Measurements from ENCODE around the gene CLEC16A. TPM values are rescaled to one million over a fixed set of nuclear protein-coding genes. Genes with fewer than 3 reads are reported as not detected.

CLEC16A gene
- total and polyA plus RNA-seq, 4 donors = 14.3 to 44.4 (median 26.4) TPM

GRCh38 chr16:11165349-11165748 is 221.0 kb downstream of the CLEC16A start:
- WGBS, 2 donors = 93 to 97% methylated on average over 4 of the region's 4 CpGs
- no peaks in the 10 kb centered on the region for H3K27me3 ChIP-seq (ENCODE audit: control insufficient read depth in 3 of 3, insufficient read depth in 3 of 3, low read length in 2 of 3)
- peaks cover 0 to 48% (median 11%) of the 10 kb centered on the region in 5 donors for H3K4me1 ChIP-seq (ENCODE audit: control insufficient read depth in 5 of 5, insufficient read depth in 5 of 5, low read length in 5 of 5)
- ATAC-seq (ENCODE audit: insufficient read depth, low FRiP score) (no peak), DNase-seq (no peak)
- peaks cover 0 to 28% (median 3%) of the 10 kb centered on the region in 4 donors for H3K36me3 ChIP-seq (ENCODE audit: control insufficient read depth in 4 of 4, insufficient read depth in 4 of 4, low read length in 4 of 4)
- H3K9ac ChIP-seq (ENCODE audit: insufficient read depth in 1 of 2, low read length in 2 of 2) = no peak overlapping the region
- H3K9me3 ChIP-seq (ENCODE audit: control insufficient read depth in 4 of 4, insufficient read depth in 3 of 4, low read length in 3 of 4) = no peaks in the 10 kb centered on the region
- no peak overlapping the region for H3K27ac ChIP-seq (ENCODE audit: low read depth in 1 of 2, low read length in 1 of 2)
- no peak overlapping the region for H3K4me3 ChIP-seq
- TF ChIP-seq CTCF (IDR thresholded peaks at IDR 0.05; ENCODE audit: control extremely low read depth, extremely low read depth) = no peak

GRCh38 chr16:11165894-11166665 is 221.7 kb downstream of the CLEC16A start:
- peaks cover 0 to 46% (median 11%) of the 10 kb centered on the region in 5 donors for H3K4me1 ChIP-seq (ENCODE audit: control insufficient read depth in 5 of 5, insufficient read depth in 5 of 5, low read length in 5 of 5)
- no peaks in the 10 kb centered on the region for H3K9me3 ChIP-seq (ENCODE audit: control insufficient read depth in 4 of 4, insufficient read depth in 3 of 4, low read length in 3 of 4)
- no peak overlapping the region for H3K4me3 ChIP-seq
- no peak for DNase-seq
- no peak for ATAC-seq (ENCODE audit: insufficient read depth, low FRiP score)
- 96 to 97% methylated on average over 22 of the region's 22 CpGs for WGBS, 2 donors
- no peak overlapping the region for H3K9ac ChIP-seq (ENCODE audit: insufficient read depth in 1 of 2, low read length in 2 of 2)
- H3K36me3 ChIP-seq (ENCODE audit: control insufficient read depth in 4 of 4, insufficient read depth in 4 of 4, low read length in 4 of 4) = peaks cover 0 to 28% (median 3%) of the 10 kb centered on the region in 4 donors
- no peak overlapping the region for H3K27ac ChIP-seq (ENCODE audit: low read depth in 1 of 2, low read length in 1 of 2)
- no peaks in the 10 kb centered on the region for H3K27me3 ChIP-seq (ENCODE audit: control insufficient read depth in 3 of 3, insufficient read depth in 3 of 3, low read length in 2 of 3)
- TF ChIP-seq CTCF (IDR thresholded peaks at IDR 0.05; ENCODE audit: control extremely low read depth, extremely low read depth) = no peak

- no peak overlapping the region for H3K9ac ChIP-seq (ENCODE audit: insufficient read depth in 1 of 2, low read length in 2 of 2)
- WGBS, 2 donors = 95 to 97% methylated on average over 6 of the region's 6 CpGs
- ATAC-seq (ENCODE audit: insufficient read depth, low FRiP score) (no peak), DNase-seq (no peak)
- no peaks in the 10 kb centered on the region for H3K27me3 ChIP-seq (ENCODE audit: control insufficient read depth in 3 of 3, insufficient read depth in 3 of 3, low read length in 2 of 3)
- H3K9me3 ChIP-seq (ENCODE audit: control insufficient read depth in 4 of 4, insufficient read depth in 3 of 4, low read length in 3 of 4) = no peaks in the 10 kb centered on the region
- H3K4me3 ChIP-seq = no peak overlapping the region
- no peak for TF ChIP-seq CTCF (IDR thresholded peaks at IDR 0.05; ENCODE audit: control extremely low read depth, extremely low read depth)
- peaks cover 0 to 28% (median 6%) of the 10 kb centered on the region in 4 donors for H3K36me3 ChIP-seq (ENCODE audit: control insufficient read depth in 4 of 4, insufficient read depth in 4 of 4, low read length in 4 of 4)
- H3K27ac ChIP-seq (ENCODE audit: low read depth in 1 of 2, low read length in 1 of 2) = no peak overlapping the region
- peaks cover 0 to 31% (median 12%) of the 10 kb centered on the region in 5 donors for H3K4me1 ChIP-seq (ENCODE audit: control insufficient read depth in 5 of 5, insufficient read depth in 5 of 5, low read length in 5 of 5)
Measured at GRCh38 chr16:11167581-11167980, 223.2 kb downstream of the CLEC16A start.

Data from lung (tissue), 12 donors.